ENCODE measurements around the gene SYNPR. TPM values are rescaled to one million over a fixed set of nuclear protein-coding genes. Genes with fewer than 3 reads are reported as not detected.

The SYNPR gene
- polyA plus RNA-seq, 1 donor from 2014 or later = 2.0 TPM

DNA sequence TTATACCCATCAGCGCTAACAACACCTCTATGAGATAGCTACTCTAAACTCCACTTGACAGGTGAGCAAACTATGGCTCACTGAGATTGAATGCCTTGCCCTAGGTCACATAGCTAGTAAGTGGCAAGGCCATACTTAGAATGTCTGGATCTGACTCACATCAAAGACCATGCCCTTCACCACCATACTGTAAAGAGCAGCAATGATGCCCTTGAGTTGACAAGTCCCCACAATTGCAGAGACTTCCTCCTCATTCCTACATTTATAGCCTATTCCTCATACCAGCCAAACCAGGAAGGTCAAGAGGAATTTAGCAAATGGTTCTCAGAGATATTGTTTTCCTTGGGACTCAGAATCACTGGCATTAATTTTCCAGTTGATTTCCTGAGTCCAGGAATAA, 216.5 kb downstream of the SYNPR start:
- Histone ChIP-seq H3K9ac (ENCODE audit: low read length) (no peak overlapping the region), H3K79me2 (replicated peaks; ENCODE audit: insufficient read depth, low read length) (no peaks in the 10 kb centered on the region), H3K4me2 (ENCODE audit: low read length) (no peak overlapping the region), H3K27me3 (ENCODE audit: insufficient read depth, low read depth, low read length) (no peaks in the 10 kb centered on the region), H4K20me1 (ENCODE audit: insufficient read depth) (no peaks in the 10 kb centered on the region), H3K9me3 (ENCODE audit: low read length) (no peaks in the 10 kb centered on the region), H2AFZ (ENCODE audit: low read depth, low read length) (no peak overlapping the region), H3K36me3 (ENCODE audit: insufficient read depth, low read length) (no peaks in the 10 kb centered on the region), H3K27ac (ENCODE audit: low read length) (no peak overlapping the region), H3K9me2 (ENCODE audit: insufficient read depth, low read length) (no peaks in the 10 kb centered on the region), H3F3A (ENCODE audit: insufficient read depth, low read length, poor library complexity, severe bottlenecking) (peaks cover 3% of the 10 kb centered on the region), H3K4me3 (ENCODE audit: low read length) (no peak overlapping the region)
- TF ChIP-seq TAF1 (IDR thresholded peaks at IDR 0.05; ENCODE audit: low read depth) = no peak
- no peak for TF ChIP-seq EZH2 (IDR thresholded peaks at IDR 0.05; ENCODE audit: borderline replicate concordance, insufficient read depth, low read length, poor library complexity, severe bottlenecking)
- TF ChIP-seq RAD21 (conservative IDR thresholded peaks at IDR 0.05) = no peak
- TF ChIP-seq SMC3 (conservative IDR thresholded peaks at IDR 0.05; ENCODE audit: poor library complexity) = no peak
- TF ChIP-seq, protein P1, sequence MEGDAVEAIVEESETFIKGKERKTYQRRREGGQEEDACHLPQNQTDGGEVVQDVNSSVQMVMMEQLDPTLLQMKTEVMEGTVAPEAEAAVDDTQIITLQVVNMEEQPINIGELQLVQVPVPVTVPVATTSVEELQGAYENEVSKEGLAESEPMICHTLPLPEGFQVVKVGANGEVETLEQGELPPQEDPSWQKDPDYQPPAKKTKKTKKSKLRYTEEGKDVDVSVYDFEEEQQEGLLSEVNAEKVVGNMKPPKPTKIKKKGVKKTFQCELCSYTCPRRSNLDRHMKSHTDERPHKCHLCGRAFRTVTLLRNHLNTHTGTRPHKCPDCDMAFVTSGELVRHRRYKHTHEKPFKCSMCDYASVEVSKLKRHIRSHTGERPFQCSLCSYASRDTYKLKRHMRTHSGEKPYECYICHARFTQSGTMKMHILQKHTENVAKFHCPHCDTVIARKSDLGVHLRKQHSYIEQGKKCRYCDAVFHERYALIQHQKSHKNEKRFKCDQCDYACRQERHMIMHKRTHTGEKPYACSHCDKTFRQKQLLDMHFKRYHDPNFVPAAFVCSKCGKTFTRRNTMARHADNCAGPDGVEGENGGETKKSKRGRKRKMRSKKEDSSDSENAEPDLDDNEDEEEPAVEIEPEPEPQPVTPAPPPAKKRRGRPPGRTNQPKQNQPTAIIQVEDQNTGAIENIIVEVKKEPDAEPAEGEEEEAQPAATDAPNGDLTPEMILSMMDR (IDR thresholded peaks at IDR 0.05; ENCODE audit: poor library complexity, severe bottlenecking) = no peak
- TF ChIP-seq, protein P2, sequence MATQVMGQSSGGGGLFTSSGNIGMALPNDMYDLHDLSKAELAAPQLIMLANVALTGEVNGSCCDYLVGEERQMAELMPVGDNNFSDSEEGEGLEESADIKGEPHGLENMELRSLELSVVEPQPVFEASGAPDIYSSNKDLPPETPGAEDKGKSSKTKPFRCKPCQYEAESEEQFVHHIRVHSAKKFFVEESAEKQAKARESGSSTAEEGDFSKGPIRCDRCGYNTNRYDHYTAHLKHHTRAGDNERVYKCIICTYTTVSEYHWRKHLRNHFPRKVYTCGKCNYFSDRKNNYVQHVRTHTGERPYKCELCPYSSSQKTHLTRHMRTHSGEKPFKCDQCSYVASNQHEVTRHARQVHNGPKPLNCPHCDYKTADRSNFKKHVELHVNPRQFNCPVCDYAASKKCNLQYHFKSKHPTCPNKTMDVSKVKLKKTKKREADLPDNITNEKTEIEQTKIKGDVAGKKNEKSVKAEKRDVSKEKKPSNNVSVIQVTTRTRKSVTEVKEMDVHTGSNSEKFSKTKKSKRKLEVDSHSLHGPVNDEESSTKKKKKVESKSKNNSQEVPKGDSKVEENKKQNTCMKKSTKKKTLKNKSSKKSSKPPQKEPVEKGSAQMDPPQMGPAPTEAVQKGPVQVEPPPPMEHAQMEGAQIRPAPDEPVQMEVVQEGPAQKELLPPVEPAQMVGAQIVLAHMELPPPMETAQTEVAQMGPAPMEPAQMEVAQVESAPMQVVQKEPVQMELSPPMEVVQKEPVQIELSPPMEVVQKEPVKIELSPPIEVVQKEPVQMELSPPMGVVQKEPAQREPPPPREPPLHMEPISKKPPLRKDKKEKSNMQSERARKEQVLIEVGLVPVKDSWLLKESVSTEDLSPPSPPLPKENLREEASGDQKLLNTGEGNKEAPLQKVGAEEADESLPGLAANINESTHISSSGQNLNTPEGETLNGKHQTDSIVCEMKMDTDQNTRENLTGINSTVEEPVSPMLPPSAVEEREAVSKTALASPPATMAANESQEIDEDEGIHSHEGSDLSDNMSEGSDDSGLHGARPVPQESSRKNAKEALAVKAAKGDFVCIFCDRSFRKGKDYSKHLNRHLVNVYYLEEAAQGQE (IDR thresholded peaks at IDR 0.05; ENCODE audit: borderline replicate concordance) = no peak
- no peak for TF ChIP-seq MXI1 (conservative IDR thresholded peaks at IDR 0.05; ENCODE audit: poor library complexity, severe bottlenecking)
- no peak for TF ChIP-seq POLR2AphosphoS5 (IDR thresholded peaks at IDR 0.05)
- TF ChIP-seq EP300 (conservative IDR thresholded peaks at IDR 0.05; ENCODE audit: poor library complexity, severe bottlenecking) = no peak

DNA sequence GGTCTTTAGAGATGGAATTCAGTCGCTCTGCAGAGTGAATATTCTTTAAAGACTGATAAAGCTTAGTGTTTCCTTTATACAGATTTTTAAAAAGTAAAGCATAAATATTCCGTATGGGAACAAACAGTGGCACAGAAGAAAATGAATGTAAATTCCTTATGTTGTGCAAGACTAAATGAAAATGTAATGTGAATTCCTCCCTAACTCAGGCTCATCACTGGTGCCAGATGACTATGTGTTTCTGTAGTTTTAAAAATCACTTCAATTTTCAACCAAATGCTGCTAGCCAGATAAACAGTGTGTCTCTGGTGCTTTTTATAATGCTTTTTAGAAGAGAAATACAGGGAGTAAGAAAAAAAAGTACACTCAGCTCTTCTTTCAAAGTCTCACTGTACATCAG, 219.5 kb downstream of the SYNPR start:
- Histone ChIP-seq H3K9ac (ENCODE audit: low read length) (no peak overlapping the region), H3K27me3 (ENCODE audit: insufficient read depth, low read depth, low read length) (no peaks in the 10 kb centered on the region), H3K9me2 (ENCODE audit: insufficient read depth, low read length) (no peaks in the 10 kb centered on the region), H3K9me3 (ENCODE audit: low read length) (no peaks in the 10 kb centered on the region), H3K4me3 (ENCODE audit: low read length) (no peak overlapping the region), H3K36me3 (ENCODE audit: insufficient read depth, low read length) (no peaks in the 10 kb centered on the region), H3K4me2 (ENCODE audit: low read length) (no peak overlapping the region), H3K79me2 (replicated peaks; ENCODE audit: insufficient read depth, low read length) (no peaks in the 10 kb centered on the region), H4K20me1 (ENCODE audit: insufficient read depth) (no peaks in the 10 kb centered on the region), H3F3A (ENCODE audit: insufficient read depth, low read length, poor library complexity, severe bottlenecking) (peaks cover 3% of the 10 kb centered on the region), H2AFZ (ENCODE audit: low read depth, low read length) (no peak overlapping the region), H3K27ac (ENCODE audit: low read length) (no peak overlapping the region)
- TF ChIP-seq, protein P1 (IDR thresholded peaks at IDR 0.05; ENCODE audit: poor library complexity, severe bottlenecking) = no peak
- TF ChIP-seq RAD21 (conservative IDR thresholded peaks at IDR 0.05) (no peak), MXI1 (conservative IDR thresholded peaks at IDR 0.05; ENCODE audit: poor library complexity, severe bottlenecking) (no peak), EZH2 (IDR thresholded peaks at IDR 0.05; ENCODE audit: borderline replicate concordance, insufficient read depth, low read length, poor library complexity, severe bottlenecking) (no peak), SMC3 (conservative IDR thresholded peaks at IDR 0.05; ENCODE audit: poor library complexity) (no peak), TAF1 (IDR thresholded peaks at IDR 0.05; ENCODE audit: low read depth) (no peak)
